MM.1S (cell line): Measurements from ENCODE around the gene GRIA4.

Source experiments
- DNase-seq: peaks from one replicate; pipeline ENCODE4 v3.0.0-alpha.2; 2015
- H2AFZ ChIP-seq: fragments of 300-600 bp; sonication (generic); 2 replicates; pipeline ENCODE4 v1.6.0; 2016; ENCODE audit warnings: antibody characterized with exemption, low read length
- H3F3A ChIP-seq: fragments of 300-600 bp; sonication (generic); 2 replicates; pipeline ENCODE4 v1.6.1; 2016; ENCODE audit warnings: mild to moderate bottlenecking, antibody characterized with exemption, low read length, moderate library complexity, mixed read lengths; ENCODE audit not compliant: insufficient read depth
- H3K27ac ChIP-seq: fragments of 300-600 bp; sonication (generic); 2 replicates; pipeline ENCODE4 v1.5.1; 2016; ENCODE audit warnings: mild to moderate bottlenecking, low read length
- H3K27me3 ChIP-seq: fragments of 300-600 bp; sonication (generic); replicated peaks from 2 replicates; pipeline ENCODE4 v1.6.0; 2016; ENCODE audit warnings: low read length; ENCODE audit not compliant: insufficient read depth
- H3K36me3 ChIP-seq: fragments of 300-600 bp; sonication (generic); replicated peaks from 2 replicates; pipeline ENCODE4 v1.6.1; 2016; ENCODE audit warnings: mild to moderate bottlenecking, low read length, mixed read lengths; ENCODE audit not compliant: insufficient read depth
- H3K4me1 ChIP-seq: fragments of 300-600 bp; sonication (generic); 2 replicates; pipeline ENCODE4 v1.6.1; 2016; ENCODE audit warnings: low read length, mixed read lengths
- H3K4me2 ChIP-seq: fragments of 300-600 bp; sonication (generic); 2 replicates; pipeline ENCODE4 v1.6.0; 2016; ENCODE audit warnings: low read depth, low read length
- H3K4me3 ChIP-seq: fragments of 300-600 bp; sonication (generic); 2 replicates; pipeline ENCODE4 v1.5.1; 2016; ENCODE audit warnings: low read length, mixed read lengths
- H3K79me2 ChIP-seq: fragments of 300-600 bp; sonication (generic); 2 replicates; pipeline ENCODE4 v1.6.1; 2016; ENCODE audit warnings: mixed run types, low read length, mixed read lengths
- H3K9ac ChIP-seq: fragments of 300-600 bp; sonication (generic); 2 replicates; pipeline ENCODE4 v1.6.1; 2016; ENCODE audit warnings: low read length, mixed read lengths
- H3K9me2 ChIP-seq: fragments of 300-600 bp; sonication (generic); replicated peaks from 2 replicates; pipeline ENCODE4 v1.6.1; 2016; ENCODE audit warnings: mild to moderate bottlenecking, low read length, mixed read lengths; ENCODE audit not compliant: insufficient read depth
- H3K9me3 ChIP-seq: fragments of 300-600 bp; sonication (generic); replicated peaks from 2 replicates; pipeline ENCODE4 v1.6.1; 2016; ENCODE audit warnings: mild to moderate bottlenecking, low read length, mixed read lengths; ENCODE audit not compliant: insufficient read depth
- H4K20me1 ChIP-seq: fragments of 300-600 bp; sonication (generic); 2 replicates; pipeline ENCODE4 v1.6.1; 2016; ENCODE audit warnings: mild to moderate bottlenecking, low read length, moderate library complexity, mixed read lengths; ENCODE audit not compliant: insufficient read depth
- EZH2 ChIP-seq: fragments of 300-600 bp; sonication (generic); optimal IDR thresholded peaks from 2 replicates; pipeline ENCODE3; 2017; ENCODE audit warnings: low read depth, mild to moderate bottlenecking, antibody characterized with exemption, low read length, mixed read lengths
- EZH2phosphoT487 ChIP-seq: fragments of 300-600 bp; sonication (generic); IDR thresholded peaks from 2 replicates; pipeline ENCODE4 v1.6.1; 2018; ENCODE audit warnings: antibody characterized with exemption, low read length
- TF ChIP-seq, protein P1 (sequence below): fragments of 300-600 bp; sonication (generic); IDR thresholded peaks from 2 replicates; pipeline ENCODE4 v1.5.1; 2016; ENCODE audit warnings: antibody characterized with exemption, low read length, mixed read lengths

Gene GRIA4

DNA sequence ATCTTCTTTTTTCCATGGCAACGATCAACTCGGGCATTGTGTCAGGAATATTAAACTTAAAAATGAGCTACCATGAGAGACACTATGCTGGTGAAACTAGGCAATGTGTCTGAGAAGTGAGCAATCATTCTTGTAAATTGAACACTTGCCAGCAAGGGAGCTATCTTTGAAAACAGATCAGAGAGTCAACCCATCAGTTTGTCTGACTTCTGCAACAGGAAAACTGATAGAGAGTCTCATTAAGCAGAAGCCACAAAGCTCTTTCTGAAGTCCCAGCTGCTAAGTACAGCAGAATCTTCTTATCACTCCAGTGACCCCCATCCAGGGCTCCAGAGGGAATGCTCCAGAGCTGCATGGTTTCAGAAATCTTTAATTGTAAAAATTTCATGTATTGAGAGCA, 297.4 kb downstream of the GRIA4 start:
- Histone ChIP-seq H3K4me2 (no peak overlapping the region), H4K20me1 (no peaks in the 10 kb centered on the region), H2AFZ (no peak overlapping the region), H3K27ac (no peak overlapping the region), H3K4me1 (no peaks in the 10 kb centered on the region), H3K9ac (no peak overlapping the region), H3K9me2 (no peaks in the 10 kb centered on the region), H3K9me3 (no peaks in the 10 kb centered on the region), H3K36me3 (no peaks in the 10 kb centered on the region), H3K4me3 (no peak overlapping the region), H3K27me3 (no peaks in the 10 kb centered on the region), H3F3A (no peaks in the 10 kb centered on the region), H3K79me2 (no peaks in the 10 kb centered on the region)
- DNase-seq, result no peak
- no peak for TF ChIP-seq EZH2
- no peak for TF ChIP-seq EZH2phosphoT487
- TF ChIP-seq, protein P1, sequence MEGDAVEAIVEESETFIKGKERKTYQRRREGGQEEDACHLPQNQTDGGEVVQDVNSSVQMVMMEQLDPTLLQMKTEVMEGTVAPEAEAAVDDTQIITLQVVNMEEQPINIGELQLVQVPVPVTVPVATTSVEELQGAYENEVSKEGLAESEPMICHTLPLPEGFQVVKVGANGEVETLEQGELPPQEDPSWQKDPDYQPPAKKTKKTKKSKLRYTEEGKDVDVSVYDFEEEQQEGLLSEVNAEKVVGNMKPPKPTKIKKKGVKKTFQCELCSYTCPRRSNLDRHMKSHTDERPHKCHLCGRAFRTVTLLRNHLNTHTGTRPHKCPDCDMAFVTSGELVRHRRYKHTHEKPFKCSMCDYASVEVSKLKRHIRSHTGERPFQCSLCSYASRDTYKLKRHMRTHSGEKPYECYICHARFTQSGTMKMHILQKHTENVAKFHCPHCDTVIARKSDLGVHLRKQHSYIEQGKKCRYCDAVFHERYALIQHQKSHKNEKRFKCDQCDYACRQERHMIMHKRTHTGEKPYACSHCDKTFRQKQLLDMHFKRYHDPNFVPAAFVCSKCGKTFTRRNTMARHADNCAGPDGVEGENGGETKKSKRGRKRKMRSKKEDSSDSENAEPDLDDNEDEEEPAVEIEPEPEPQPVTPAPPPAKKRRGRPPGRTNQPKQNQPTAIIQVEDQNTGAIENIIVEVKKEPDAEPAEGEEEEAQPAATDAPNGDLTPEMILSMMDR, result no peak

DNA sequence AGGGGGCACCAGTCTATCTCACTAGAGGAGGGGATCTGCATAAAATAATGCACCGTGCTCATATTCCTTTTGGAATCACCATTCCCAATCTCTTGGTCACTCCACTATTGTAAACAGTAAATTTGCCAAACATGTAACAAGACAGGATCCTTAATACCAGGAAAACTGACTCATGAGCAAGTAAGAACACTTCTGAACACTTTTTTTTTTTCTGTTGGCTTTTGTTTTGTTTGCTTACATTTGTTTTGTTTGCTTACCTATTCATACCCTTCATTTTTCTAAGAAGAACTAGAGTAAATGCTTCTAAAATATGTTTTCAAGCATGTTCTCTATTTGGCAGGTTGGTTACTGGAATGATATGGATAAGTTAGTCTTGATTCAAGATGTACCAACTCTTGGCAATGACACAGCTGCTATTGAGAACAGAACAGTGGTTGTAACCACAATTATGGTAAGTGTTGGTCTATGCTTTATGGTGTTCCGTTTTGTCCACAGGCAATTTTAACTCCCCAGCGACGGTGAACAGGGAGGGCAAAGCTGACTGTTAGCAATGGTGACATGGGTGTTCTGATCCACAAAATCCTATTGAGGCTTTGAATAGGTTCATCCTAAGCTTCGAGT, 300.3 kb downstream of the GRIA4 start:
- no peaks in the 10 kb centered on the region for H3K9me2 ChIP-seq
- H4K20me1 ChIP-seq, result no peaks in the 10 kb centered on the region
- H3K4me2 ChIP-seq, result no peak overlapping the region
- H3K27ac ChIP-seq, result no peak overlapping the region
- no peak overlapping the region for H3K4me3 ChIP-seq
- H3F3A ChIP-seq, result no peaks in the 10 kb centered on the region
- no peaks in the 10 kb centered on the region for H3K79me2 ChIP-seq
- H3K9ac ChIP-seq, result no peak overlapping the region
- H2AFZ ChIP-seq, result no peak overlapping the region
- TF ChIP-seq, protein P1, result no peak
- TF ChIP-seq EZH2phosphoT487 (no peak), EZH2 (no peak)
- no peak for DNase-seq
- H3K9me3 ChIP-seq, result no peaks in the 10 kb centered on the region
- no peaks in the 10 kb centered on the region for H3K27me3 ChIP-seq
- no peaks in the 10 kb centered on the region for H3K36me3 ChIP-seq
- H3K4me1 ChIP-seq, result no peaks in the 10 kb centered on the region

DNA sequence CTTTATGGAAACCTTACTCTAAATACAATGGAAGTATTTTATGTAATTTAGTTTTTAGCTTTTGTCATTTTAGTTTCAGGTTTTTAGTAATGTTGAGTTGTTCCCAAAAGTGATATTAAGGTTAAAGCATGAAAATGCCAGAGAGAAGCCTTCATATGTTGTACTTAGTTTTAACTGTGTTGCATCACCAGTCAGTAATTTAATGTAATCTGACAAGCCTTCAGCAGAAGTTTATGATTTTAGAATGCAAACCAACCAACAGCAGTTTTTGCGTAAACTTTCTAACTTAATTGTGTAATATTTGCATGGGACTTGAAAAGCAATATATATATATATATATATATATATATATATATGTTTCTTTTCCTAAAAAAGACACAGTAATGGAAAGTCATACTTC, 301.6 kb downstream of the GRIA4 start:
- H3K4me2 ChIP-seq, result no peak overlapping the region
- no peaks in the 10 kb centered on the region for H3K79me2 ChIP-seq
- H3F3A ChIP-seq, result no peaks in the 10 kb centered on the region
- H3K27me3 ChIP-seq, result no peaks in the 10 kb centered on the region
- no peak overlapping the region for H3K9ac ChIP-seq
- no peak overlapping the region for H3K27ac ChIP-seq
- DNase-seq, result no peak
- no peaks in the 10 kb centered on the region for H4K20me1 ChIP-seq
- H2AFZ ChIP-seq, result no peak overlapping the region
- H3K9me2 ChIP-seq, result no peaks in the 10 kb centered on the region
- H3K9me3 ChIP-seq, result no peaks in the 10 kb centered on the region
- H3K4me3 ChIP-seq, result no peak overlapping the region
- no peaks in the 10 kb centered on the region for H3K4me1 ChIP-seq
- no peaks in the 10 kb centered on the region for H3K36me3 ChIP-seq
- TF ChIP-seq, protein P1, result no peak
- no peak for TF ChIP-seq EZH2phosphoT487
- no peak for TF ChIP-seq EZH2
